Neural crest cell (in vitro differentiated cells): Measurements from ENCODE around the gene RUSF1. TPM values are rescaled to one million over a fixed set of nuclear protein-coding genes. Genes with fewer than 3 reads are reported as not detected.
A peak's percentile ranks its signal among the peaks of the same experiment; 100 is the strongest.

Source experiments
- DNase-seq: peaks from one replicate; pipeline ENCODE4 v3.0.0; 2021; ENCODE audit warnings: low read depth, mixed read lengths, low spot score
- H3K27ac Mint-ChIP-seq: one replicate; pipeline ENCODE4 v1.8.0; 2021; ENCODE audit warnings: mild to moderate bottlenecking, mixed read lengths; ENCODE audit not compliant: unreplicated experiment
- H3K27me3 Mint-ChIP-seq: 2 replicates; pipeline ENCODE4 v1.8.0; 2021; ENCODE audit warnings: low read depth, mild to moderate bottlenecking, mixed read lengths
- H3K36me3 Mint-ChIP-seq: 2 replicates; pipeline ENCODE4 v1.8.0; 2021; ENCODE audit warnings: low read depth, mild to moderate bottlenecking, mixed read lengths
- H3K4me1 Mint-ChIP-seq: 2 replicates; pipeline ENCODE4 v1.8.0; 2021; ENCODE audit warnings: mixed read lengths
- H3K4me3 Mint-ChIP-seq: one replicate; pipeline ENCODE4 v1.8.0; 2021; ENCODE audit warnings: mild to moderate bottlenecking, mixed read lengths
- H3K9me3 Mint-ChIP-seq: 2 replicates; pipeline ENCODE4 v1.8.0; 2021; ENCODE audit warnings: mixed read lengths
- total RNA-seq: library from RNA; stranded (reverse); gene quantifications from 2 replicates; pipeline ENCODE4 v1.2.1, GENCODE V29; 2021
- TF ChIP-seq, protein P1 (sequence below): fragments of 200-600 bp; sonication (generic); conservative IDR thresholded peaks from 2 replicates; pipeline ENCODE4 v1.5.0; 2021; ENCODE audit warnings: antibody characterized with exemption, mild to moderate bottlenecking

RUSF1 gene
- total RNA-seq, 1 donor from 2014 or later = 47.7 TPM

DNA sequence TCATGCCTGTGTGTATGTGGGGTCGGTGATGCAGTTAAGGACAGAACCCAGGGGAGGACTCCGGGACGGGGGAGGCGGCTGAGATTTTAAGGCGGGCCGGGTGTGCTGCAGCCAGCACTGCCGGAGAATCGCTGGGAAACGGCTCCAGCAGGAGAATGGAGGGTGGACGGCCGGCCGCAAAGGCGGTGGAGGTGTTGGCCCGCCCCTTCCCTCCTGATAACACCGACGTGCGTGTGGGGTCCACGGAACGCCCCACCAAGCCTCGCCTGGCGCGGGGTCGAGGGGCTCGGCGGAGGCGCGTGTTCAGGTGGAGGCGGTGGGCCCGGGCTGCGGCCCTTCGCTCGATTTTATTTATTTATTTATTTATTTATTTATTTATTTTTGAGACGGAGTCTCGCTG, 66.2 kb downstream of the RUSF1 start:
- no peak for DNase-seq

DNA sequence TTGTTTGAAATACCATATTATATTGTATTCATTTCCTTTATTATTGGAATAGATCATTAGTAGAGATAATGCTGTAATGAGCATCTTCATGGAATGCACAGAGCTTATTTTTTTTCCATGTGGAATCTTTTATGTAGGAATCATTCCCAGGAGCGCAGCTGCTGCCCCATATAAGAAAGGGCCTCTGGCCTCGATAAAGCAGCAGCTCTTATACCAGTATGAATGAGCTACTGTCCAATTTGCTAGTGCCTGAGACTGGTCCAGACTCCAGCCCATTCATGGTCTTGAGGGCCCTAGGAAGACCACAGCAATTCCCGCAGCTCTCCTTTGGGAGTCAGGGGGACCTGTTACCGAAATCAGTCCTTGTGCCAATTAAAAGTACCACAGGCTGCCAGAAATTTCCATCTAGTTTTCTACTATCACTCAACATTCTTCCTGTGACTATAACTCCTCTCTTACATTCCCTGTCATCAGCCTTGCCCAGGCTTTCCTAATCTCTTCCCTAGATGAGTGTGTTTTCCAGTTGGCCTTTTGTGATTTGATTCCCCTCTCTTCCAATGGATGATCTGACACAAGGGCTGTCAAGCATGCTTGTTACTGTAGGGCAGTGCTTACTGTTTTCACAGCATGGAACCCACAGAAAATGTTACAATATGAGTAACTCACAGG, 67.5 kb downstream of the RUSF1 start:
- peaks cover 6% of the 10 kb centered on the region for H3K4me1 Mint-ChIP-seq
- no peaks in the 10 kb centered on the region for H3K9me3 Mint-ChIP-seq
- no peak overlapping the region for H3K27ac Mint-ChIP-seq
- no peak for DNase-seq
- H3K4me3 Mint-ChIP-seq = peak overlapping the region; percentile 24
- H3K27me3 Mint-ChIP-seq = peaks cover 6% of the 10 kb centered on the region
- TF ChIP-seq, protein P1, sequence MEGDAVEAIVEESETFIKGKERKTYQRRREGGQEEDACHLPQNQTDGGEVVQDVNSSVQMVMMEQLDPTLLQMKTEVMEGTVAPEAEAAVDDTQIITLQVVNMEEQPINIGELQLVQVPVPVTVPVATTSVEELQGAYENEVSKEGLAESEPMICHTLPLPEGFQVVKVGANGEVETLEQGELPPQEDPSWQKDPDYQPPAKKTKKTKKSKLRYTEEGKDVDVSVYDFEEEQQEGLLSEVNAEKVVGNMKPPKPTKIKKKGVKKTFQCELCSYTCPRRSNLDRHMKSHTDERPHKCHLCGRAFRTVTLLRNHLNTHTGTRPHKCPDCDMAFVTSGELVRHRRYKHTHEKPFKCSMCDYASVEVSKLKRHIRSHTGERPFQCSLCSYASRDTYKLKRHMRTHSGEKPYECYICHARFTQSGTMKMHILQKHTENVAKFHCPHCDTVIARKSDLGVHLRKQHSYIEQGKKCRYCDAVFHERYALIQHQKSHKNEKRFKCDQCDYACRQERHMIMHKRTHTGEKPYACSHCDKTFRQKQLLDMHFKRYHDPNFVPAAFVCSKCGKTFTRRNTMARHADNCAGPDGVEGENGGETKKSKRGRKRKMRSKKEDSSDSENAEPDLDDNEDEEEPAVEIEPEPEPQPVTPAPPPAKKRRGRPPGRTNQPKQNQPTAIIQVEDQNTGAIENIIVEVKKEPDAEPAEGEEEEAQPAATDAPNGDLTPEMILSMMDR = no peak
- no peaks in the 10 kb centered on the region for H3K36me3 Mint-ChIP-seq

More for the DNA sequence above, 66.2 kb downstream of the RUSF1 start:
- no peak overlapping the region for H3K27ac Mint-ChIP-seq
- no peaks in the 10 kb centered on the region for H3K36me3 Mint-ChIP-seq
- no peaks in the 10 kb centered on the region for H3K9me3 Mint-ChIP-seq
- TF ChIP-seq, protein P1 = no peak
- H3K27me3 Mint-ChIP-seq = peaks cover 6% of the 10 kb centered on the region
- peaks cover 6% of the 10 kb centered on the region for H3K4me1 Mint-ChIP-seq
- peak overlapping the region; percentile 82 for H3K4me3 Mint-ChIP-seq

DNA sequence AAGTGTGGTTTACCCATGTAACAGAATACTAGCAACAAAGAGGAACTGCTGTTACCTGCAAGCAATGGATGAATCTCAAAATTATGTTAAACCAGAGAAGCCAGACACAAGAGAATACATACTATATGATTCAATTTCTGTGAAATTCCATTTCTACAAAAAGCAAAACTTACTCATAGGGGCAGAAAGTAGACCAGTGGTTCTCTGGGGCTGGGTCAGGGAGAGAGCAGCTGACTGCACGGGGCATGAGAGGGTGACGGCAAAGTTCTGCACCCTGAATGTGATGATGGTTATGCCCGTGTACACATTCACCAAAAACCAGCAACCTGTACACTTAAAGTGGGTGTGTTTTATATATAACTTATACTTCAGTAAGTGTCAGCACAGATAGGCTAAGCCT, 68.7 kb downstream of the RUSF1 start:
- peaks cover 6% of the 10 kb centered on the region for H3K4me1 Mint-ChIP-seq
- H3K9me3 Mint-ChIP-seq = no peaks in the 10 kb centered on the region
- peaks cover 6% of the 10 kb centered on the region for H3K27me3 Mint-ChIP-seq
- no peaks in the 10 kb centered on the region for H3K36me3 Mint-ChIP-seq
- TF ChIP-seq, protein P1 = no peak
- no peak overlapping the region for H3K27ac Mint-ChIP-seq
- H3K4me3 Mint-ChIP-seq = no peak overlapping the region
- no peak for DNase-seq

Other genes with a start within 250 kb of the RUSF1 start
- not detected in 2 replicates for gene ITGAM, start 248.4 kb downstream of the RUSF1 start, total RNA-seq
- not detected in 2 replicates for gene ITGAX, start 153.2 kb downstream of the RUSF1 start, total RNA-seq
- gene ITGAD, start 115.1 kb downstream of the RUSF1 start, total RNA-seq = not detected in 2 replicates
- not detected in 2 replicates for gene COX6A2, start 80.0 kb downstream of the RUSF1 start, total RNA-seq
- gene ZNF843, start 65.6 kb downstream of the RUSF1 start, total RNA-seq = 0.91 and 1.0 TPM in 2 replicates
- 11.8 and 12.3 TPM in 2 replicates for gene ARMC5, start 48.9 kb downstream of the RUSF1 start, total RNA-seq
- gene TGFB1I1, start 36.2 kb downstream of the RUSF1 start, total RNA-seq = 7.2 and 8.8 TPM in 2 replicates
- gene SLC5A2, start 25.3 kb downstream of the RUSF1 start, total RNA-seq = not detected in 2 replicates
- not detected in 2 replicates for gene AHSP, start 19.5 kb upstream of the RUSF1 start, total RNA-seq